OCI-LY1 (cell line): ENCODE results near the gene AEBP1.

Experiments
- CTCF ChIP-seq: fragments of 200-600 bp; sonication (generic), shearing (Covaris generic); IDR thresholded peaks from 2 replicates; pipeline ENCODE4 v1.5.1; 2017; ENCODE audit warnings: mild to moderate bottlenecking, antibody characterized with exemption, low read length, moderate library complexity, mixed read lengths
- EZH2 ChIP-seq: fragments of 200-600 bp; sonication (generic), shearing (Covaris generic); IDR thresholded peaks from 2 replicates; pipeline ENCODE4 v1.8.0; 2017; ENCODE audit warnings: borderline replicate concordance, mixed run types, mild to moderate bottlenecking, antibody characterized with exemption, low read length, moderate library complexity, mixed read lengths

DNA sequence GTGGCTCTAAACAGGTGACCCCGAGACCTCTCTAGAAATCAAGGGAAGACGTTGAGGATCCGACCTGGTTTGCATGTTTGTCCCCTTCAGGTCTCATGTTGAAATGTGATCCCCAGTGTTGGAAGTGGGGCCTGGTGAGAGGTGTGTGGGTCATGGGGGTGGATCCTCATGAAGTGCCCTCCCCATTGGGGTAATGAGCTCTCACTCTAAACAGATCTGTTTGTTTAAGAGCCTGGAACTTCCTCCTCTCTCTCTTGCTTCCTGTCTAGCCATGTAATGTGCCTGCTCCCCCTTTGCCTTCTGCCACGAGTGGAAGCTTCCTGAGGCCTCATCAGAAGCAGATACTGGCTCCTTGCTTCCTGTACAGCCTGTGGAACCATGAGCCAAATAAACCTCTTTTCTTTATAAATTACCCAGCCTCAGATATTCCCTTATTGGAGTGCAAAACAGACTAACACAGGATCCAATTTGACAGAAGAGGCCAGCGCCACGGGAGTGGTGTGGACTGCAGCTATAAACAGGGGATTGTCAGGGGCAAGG is 11.0 kb upstream of the AEBP1 start:
- TF ChIP-seq CTCF, result no peak
- TF ChIP-seq EZH2, result no peak
